MCF 10A (cell line): Measurements from ENCODE around the gene LHFPL2. TPM values are rescaled to one million over a fixed set of nuclear protein-coding genes. Genes with fewer than 3 reads are reported as not detected.

Experiments used
- BruUV-seq: library from RNA; stranded (reverse); fragments of 400-500 nt; replicated peaks from 2 replicates; lab custom pipeline; 2021; lab: Mats Ljungman, UMichigan
- CTCF ChIA-PET: fragments of 300-600 bp; sonication (Branson Sonifier 250); formaldehyde crosslinking; extraction: SDS; loops from one replicate; lab custom pipeline; 2021; ENCODE audit warnings: antibody characterized with exemption, inconsistent platforms; lab: Yijun Ruan, JAX
- POLR2A ChIA-PET: fragments of 300-600, 350-650 bp; sonication (Branson Sonifier 250); formaldehyde crosslinking; extraction: SDS; loops from one replicate; lab custom pipeline; 2020; ENCODE audit warnings: antibody characterized with exemption, inconsistent platforms; lab: Yijun Ruan, JAX
- DNase-seq: peaks from one replicate; pipeline ENCODE4 v3.0.0-alpha.2; 2018; ENCODE audit not compliant: unreplicated experiment
- H3K27ac Mint-ChIP-seq: one replicate; pipeline ENCODE4 v1.8.0; 2022; ENCODE audit warnings: mild to moderate bottlenecking, low read depth, mixed read lengths; ENCODE audit not compliant: unreplicated experiment
- H3K27me3 Mint-ChIP-seq: one replicate; pipeline ENCODE4 v1.8.0; 2022; ENCODE audit warnings: mixed read lengths; ENCODE audit not compliant: insufficient read depth, unreplicated experiment
- H3K36me3 Mint-ChIP-seq: one replicate; pipeline ENCODE4 v1.8.0; 2022; ENCODE audit warnings: mild to moderate bottlenecking, moderate library complexity, mixed read lengths; ENCODE audit not compliant: insufficient read depth, unreplicated experiment
- H3K4me1 Mint-ChIP-seq: one replicate; pipeline ENCODE4 v1.8.0; 2022; ENCODE audit warnings: mixed read lengths; ENCODE audit not compliant: insufficient read depth, unreplicated experiment
- H3K4me3 Mint-ChIP-seq: one replicate; pipeline ENCODE4 v1.8.0; 2022; ENCODE audit warnings: mild to moderate bottlenecking, moderate library complexity, mixed read lengths; ENCODE audit not compliant: unreplicated experiment
- H3K9me3 Mint-ChIP-seq: one replicate; pipeline ENCODE4 v1.8.0; 2022; ENCODE audit warnings: mixed read lengths; ENCODE audit not compliant: unreplicated experiment
- CTCF ChIP-seq: fragments of 200-600 bp; IDR thresholded peaks from one replicate; pipeline ENCODE4 v1.8.0; 2022; ENCODE audit warnings: antibody characterized with exemption, mild to moderate bottlenecking; ENCODE audit not compliant: unreplicated experiment
- intact Hi-C: fragments of 100-400 bp; cut with micrococcal nuclease; formaldehyde crosslinking; loops from 2 replicates; pipeline ENCODE4 v1.14.1; 2022
- total RNA-seq: library from RNA; stranded (reverse); gene quantifications from 2 replicates; pipeline ENCODE4 v1.2.3, GENCODE V29; 2022

Gene LHFPL2
- total RNA-seq, 1 experiment from 2014 or later: 45.9 TPM

GRCh38 chr5:78490709-78491485, 157.7 kb downstream of the LHFPL2 start:
- ChIA-PET CTCF (interaction anchor here (0.5 to 1.2 kb wide), 4 partner anchors 16 to 427 kb away, joined by 3 to 5 read pairs (median 4); no protein-coding TSS in a partner anchor), POLR2A (interaction anchor here (0.6 kb wide), 2 partner anchors 13 to 145 kb away, joined by 3 read pairs; no protein-coding TSS in a partner anchor)
- H3K4me1 Mint-ChIP-seq: peaks cover 7% of the 10 kb centered on the region
- H3K4me3 Mint-ChIP-seq: no peak overlapping the region
- peak overlapping the region; percentile 3 for H3K27ac Mint-ChIP-seq
- DNase-seq: no peak
- intact Hi-C loops: no loop called here
- BruUV-seq: no TSS peak
- TF ChIP-seq CTCF: no peak
- no peaks in the 10 kb centered on the region for H3K27me3 Mint-ChIP-seq
- H3K9me3 Mint-ChIP-seq: no peaks in the 10 kb centered on the region
- H3K36me3 Mint-ChIP-seq: peaks cover 42% of the 10 kb centered on the region

- intact Hi-C loops: no loop called here
- no peak for TF ChIP-seq CTCF
- no peaks in the 10 kb centered on the region for H3K27me3 Mint-ChIP-seq
- no TSS peak for BruUV-seq
- ChIA-PET POLR2A (interaction anchor here (0.6 kb wide), 1 partner anchor 39 kb away, joined by 4 read pairs; no protein-coding TSS in a partner anchor), CTCF (interaction anchor here (0.5 kb wide), 1 partner anchor 158 kb away, joined by 3 read pairs; no protein-coding TSS in a partner anchor)
- peaks cover 21% of the 10 kb centered on the region for H3K4me1 Mint-ChIP-seq
- H3K36me3 Mint-ChIP-seq: peaks cover 52% of the 10 kb centered on the region
- no peak overlapping the region for H3K4me3 Mint-ChIP-seq
- H3K9me3 Mint-ChIP-seq: no peaks in the 10 kb centered on the region
- no peak for DNase-seq
- H3K27ac Mint-ChIP-seq: no peak overlapping the region
Measured at GRCh38 chr5:78487846-78488245, 160.7 kb downstream of the LHFPL2 start.

- TF ChIP-seq CTCF: no peak
- Mint-ChIP-seq H3K9me3 (no peaks in the 10 kb centered on the region), H3K27me3 (no peaks in the 10 kb centered on the region), H3K27ac (no peak overlapping the region), H3K4me3 (no peak overlapping the region), H3K36me3 (peaks cover 58% of the 10 kb centered on the region), H3K4me1 (peaks cover 22% of the 10 kb centered on the region)
- intact Hi-C loops: no loop called here
- no peak for DNase-seq
- ChIA-PET POLR2A (interaction anchor here (0.7 kb wide), 1 partner anchor 431 kb away, joined by 3 read pairs; no protein-coding TSS in a partner anchor), CTCF (interaction anchor here (1.3 kb wide), 1 partner anchor 20 kb away, joined by 3 read pairs; no protein-coding TSS in a partner anchor)
- no TSS peak for BruUV-seq
Measured at GRCh38 chr5:78486218-78486617, 162.4 kb downstream of the LHFPL2 start.

- BruUV-seq: no TSS peak
- peak; percentile 68 for DNase-seq
- no peak for TF ChIP-seq CTCF
- CTCF ChIA-PET: interaction anchor here (0.6 kb wide), 2 partner anchors 156 to 223 kb away, joined by 3 read pairs; no protein-coding TSS in a partner anchor
- Mint-ChIP-seq H3K27ac (peak overlapping the region; percentile 47), H3K27me3 (no peaks in the 10 kb centered on the region), H3K4me3 (no peak overlapping the region), H3K9me3 (no peaks in the 10 kb centered on the region), H3K36me3 (peaks cover 45% of the 10 kb centered on the region), H3K4me1 (peaks cover 18% of the 10 kb centered on the region)
- intact Hi-C loops: no loop called here
- POLR2A ChIA-PET: interaction anchor here (0.7 to 1.8 kb wide), 5 partner anchors 8 to 1278 kb away, joined by 3 to 5 read pairs (median 3); no protein-coding TSS in a partner anchor
Measured at GRCh38 chr5:78483809-78484521, 164.6 kb downstream of the LHFPL2 start.
